Loucy (cell line): ENCODE data around the gene U2AF2.

Source experiments
- H2AFZ ChIP-seq: fragments of 200-600 bp; sonication (generic); 2 replicates; pipeline ENCODE4 v1.6.0; 2016; ENCODE audit warnings: antibody characterized with exemption, mild to moderate bottlenecking, low read length, moderate library complexity
- H3F3A ChIP-seq: fragments of 200-600 bp; 2 replicates; pipeline ENCODE4 v1.6.0; 2016; ENCODE audit warnings: antibody characterized with exemption, low read depth, mild to moderate bottlenecking
- H3K27me3 ChIP-seq: fragments of 200-600 bp; sonication (generic); 2 replicates; pipeline ENCODE4 v1.6.1; 2014; ENCODE audit warnings: low read length, mild to moderate bottlenecking; ENCODE audit not compliant: insufficient read depth, poor library complexity, severe bottlenecking
- H3K36me3 ChIP-seq: fragments of 200-600 bp; sonication (generic); 2 replicates; pipeline ENCODE4 v1.6.1; 2016; ENCODE audit warnings: low read length; ENCODE audit not compliant: insufficient read depth
- H3K4me1 ChIP-seq: fragments of 200-600 bp; sonication (generic); 2 replicates; pipeline ENCODE4 v1.5.1; 2014; ENCODE audit warnings: low read length, mild to moderate bottlenecking; ENCODE audit not compliant: insufficient read depth, poor library complexity, severe bottlenecking
- H3K4me2 ChIP-seq: fragments of 200-600 bp; sonication (generic); 2 replicates; pipeline ENCODE4 v1.6.0; 2014; ENCODE audit warnings: antibody characterized with exemption, low read length, low read depth, mild to moderate bottlenecking; ENCODE audit not compliant: poor library complexity, severe bottlenecking
- H3K4me3 ChIP-seq: fragments of 200-600 bp; sonication (generic); 2 replicates; pipeline ENCODE4 v1.5.1; 2014; ENCODE audit warnings: low read length, mild to moderate bottlenecking, mixed read lengths; ENCODE audit not compliant: poor library complexity, severe bottlenecking
- H3K79me2 ChIP-seq: fragments of 200-600 bp; sonication (generic); 2 replicates; pipeline ENCODE4 v1.6.1; 2014; ENCODE audit warnings: low read length; ENCODE audit not compliant: insufficient read depth
- H3K9ac ChIP-seq: fragments of 200-600 bp; sonication (generic); 2 replicates; pipeline ENCODE4 v1.6.0; 2014; ENCODE audit warnings: mild to moderate bottlenecking, low read depth, low read length, moderate library complexity; ENCODE audit not compliant: poor library complexity, severe bottlenecking
- H3K9me2 ChIP-seq: fragments of 200-600 bp; sonication (generic); replicated peaks from 2 replicates; pipeline ENCODE4 v1.6.1; 2016; ENCODE audit warnings: low read depth, low read length, mixed read lengths
- H3K9me3 ChIP-seq: fragments of 200-600 bp; sonication (generic); 2 replicates; pipeline ENCODE4 v1.6.1; 2014; ENCODE audit warnings: mild to moderate bottlenecking, antibody characterized with exemption, low read length, low read depth; ENCODE audit not compliant: insufficient read depth
- H4K20me1 ChIP-seq: fragments of 200-600 bp; sonication (generic); 2 replicates; pipeline ENCODE4 v1.6.0; 2014; ENCODE audit warnings: antibody characterized with exemption, low read length, mild to moderate bottlenecking; ENCODE audit not compliant: insufficient read depth, poor library complexity, severe bottlenecking
- EZH2phosphoT487 ChIP-seq: fragments of 200-600 bp; IDR thresholded peaks from 2 replicates; pipeline ENCODE4 v1.6.1; 2018; ENCODE audit warnings: antibody characterized with exemption, mild to moderate bottlenecking, moderate library complexity, borderline replicate concordance
- TF ChIP-seq, protein P1 (sequence below): fragments of 200-600 bp; sonication (generic); conservative IDR thresholded peaks from 2 replicates; pipeline ENCODE4 v1.5.1; 2014; ENCODE audit warnings: mild to moderate bottlenecking, antibody characterized with exemption, low read length

The U2AF2 gene

GRCh38 chr19:55693336-55693974, 38.6 kb downstream of the U2AF2 start:
- Histone ChIP-seq H4K20me1 (no peaks in the 10 kb centered on the region), H3K9me3 (no peaks in the 10 kb centered on the region), H3F3A (no peaks in the 10 kb centered on the region)

DNA sequence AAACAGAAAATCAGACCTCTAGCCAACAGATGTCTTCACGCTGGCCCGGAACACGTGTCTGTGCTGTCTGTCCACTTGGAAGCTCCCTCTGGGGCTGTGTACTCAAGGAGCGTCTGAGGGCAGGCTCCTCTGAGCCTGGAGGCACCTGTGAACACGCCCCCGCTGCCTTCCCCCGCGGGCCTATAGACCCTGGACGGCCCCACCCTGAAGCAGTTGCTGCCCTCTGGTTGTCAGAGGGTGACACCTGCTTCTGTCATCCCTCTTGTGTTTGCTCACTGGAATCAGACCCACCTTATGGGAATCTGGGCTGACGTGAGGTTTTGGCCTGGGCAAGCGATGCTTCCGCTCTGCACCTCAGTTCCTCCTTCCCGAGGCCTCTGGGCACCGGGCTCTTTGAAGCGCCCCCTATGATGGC, 39.4 kb downstream of the U2AF2 start:
- no peaks in the 10 kb centered on the region for H3K4me1 ChIP-seq
- H3K9ac ChIP-seq: no peak overlapping the region
- H3K4me3 ChIP-seq: no peak overlapping the region
- no peak overlapping the region for H3K4me2 ChIP-seq
- no peaks in the 10 kb centered on the region for H3K27me3 ChIP-seq
- no peaks in the 10 kb centered on the region for H3K9me3 ChIP-seq
- H3F3A ChIP-seq: no peaks in the 10 kb centered on the region
- TF ChIP-seq, protein P1, sequence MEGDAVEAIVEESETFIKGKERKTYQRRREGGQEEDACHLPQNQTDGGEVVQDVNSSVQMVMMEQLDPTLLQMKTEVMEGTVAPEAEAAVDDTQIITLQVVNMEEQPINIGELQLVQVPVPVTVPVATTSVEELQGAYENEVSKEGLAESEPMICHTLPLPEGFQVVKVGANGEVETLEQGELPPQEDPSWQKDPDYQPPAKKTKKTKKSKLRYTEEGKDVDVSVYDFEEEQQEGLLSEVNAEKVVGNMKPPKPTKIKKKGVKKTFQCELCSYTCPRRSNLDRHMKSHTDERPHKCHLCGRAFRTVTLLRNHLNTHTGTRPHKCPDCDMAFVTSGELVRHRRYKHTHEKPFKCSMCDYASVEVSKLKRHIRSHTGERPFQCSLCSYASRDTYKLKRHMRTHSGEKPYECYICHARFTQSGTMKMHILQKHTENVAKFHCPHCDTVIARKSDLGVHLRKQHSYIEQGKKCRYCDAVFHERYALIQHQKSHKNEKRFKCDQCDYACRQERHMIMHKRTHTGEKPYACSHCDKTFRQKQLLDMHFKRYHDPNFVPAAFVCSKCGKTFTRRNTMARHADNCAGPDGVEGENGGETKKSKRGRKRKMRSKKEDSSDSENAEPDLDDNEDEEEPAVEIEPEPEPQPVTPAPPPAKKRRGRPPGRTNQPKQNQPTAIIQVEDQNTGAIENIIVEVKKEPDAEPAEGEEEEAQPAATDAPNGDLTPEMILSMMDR: no peak
- TF ChIP-seq EZH2phosphoT487: no peak
- no peak overlapping the region for H2AFZ ChIP-seq
- H3K9me2 ChIP-seq: no peaks in the 10 kb centered on the region
- H4K20me1 ChIP-seq: no peaks in the 10 kb centered on the region
- no peaks in the 10 kb centered on the region for H3K79me2 ChIP-seq
- peaks cover 69% of the 10 kb centered on the region; the same call in 1 of the 2 replicates for H3K36me3 ChIP-seq

More at GRCh38 chr19:55693336-55693974, 38.6 kb downstream of the U2AF2 start:
- H3K4me1 ChIP-seq: no peaks in the 10 kb centered on the region
- no peak overlapping the region for H3K9ac ChIP-seq
- no peaks in the 10 kb centered on the region for H3K9me2 ChIP-seq
- TF ChIP-seq EZH2phosphoT487: no peak
- TF ChIP-seq, protein P1: no peak
- peaks cover 74% of the 10 kb centered on the region; the same call in 1 of the 2 replicates for H3K36me3 ChIP-seq
- no peaks in the 10 kb centered on the region for H3K27me3 ChIP-seq
- no peak overlapping the region for H2AFZ ChIP-seq
- H3K79me2 ChIP-seq: no peaks in the 10 kb centered on the region
- no peak overlapping the region for H3K4me2 ChIP-seq
- H3K4me3 ChIP-seq: no peak overlapping the region

DNA sequence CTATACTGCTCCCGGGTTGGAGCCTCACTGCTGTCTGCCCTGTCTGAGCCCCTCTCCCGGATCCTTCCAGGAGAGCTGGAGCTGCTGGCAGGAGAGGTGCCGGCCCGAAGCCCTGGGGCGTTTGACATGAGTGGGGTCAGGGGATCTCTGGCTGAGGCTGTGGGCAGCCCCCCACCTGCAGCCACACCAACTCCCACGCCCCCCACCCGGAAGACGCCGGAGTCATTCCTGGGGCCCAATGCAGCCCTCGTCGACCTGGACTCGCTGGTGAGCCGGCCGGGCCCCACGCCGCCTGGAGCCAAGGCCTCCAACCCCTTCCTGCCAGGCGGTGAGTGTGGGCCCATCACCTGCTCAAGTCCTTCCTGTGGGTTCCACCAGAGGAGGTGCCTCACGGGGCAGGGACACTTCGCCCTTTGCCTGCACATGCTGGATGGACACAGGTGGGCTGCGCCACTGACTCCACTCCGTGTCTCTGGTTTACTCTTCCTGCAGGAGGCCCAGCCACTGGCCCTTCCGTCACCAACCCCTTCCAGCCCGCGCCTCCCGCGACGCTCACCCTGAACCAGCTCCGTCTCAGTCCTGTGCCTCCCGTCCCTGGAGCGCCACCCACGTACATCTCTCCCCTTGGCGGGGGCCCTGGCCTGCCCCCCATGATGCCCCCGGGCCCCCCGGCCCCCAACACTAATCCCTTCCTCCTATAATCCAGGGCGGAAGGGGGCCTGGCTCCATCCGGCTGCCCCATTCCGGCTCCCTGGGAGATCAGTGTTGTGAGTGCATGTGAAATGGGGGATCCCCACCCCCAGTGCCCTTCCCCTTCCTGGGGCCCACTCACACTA, 40.0 kb downstream of the U2AF2 start:
- H4K20me1 ChIP-seq: no peaks in the 10 kb centered on the region
- no peak overlapping the region for H3K9ac ChIP-seq

More for the DNA sequence above, 40.0 kb downstream of the U2AF2 start:
- no peaks in the 10 kb centered on the region for H3K9me2 ChIP-seq
- no peak overlapping the region for H3K4me3 ChIP-seq
- no peaks in the 10 kb centered on the region for H3K27me3 ChIP-seq
- no peak overlapping the region for H2AFZ ChIP-seq
- H3K4me2 ChIP-seq: no peak overlapping the region
- H3F3A ChIP-seq: no peaks in the 10 kb centered on the region
- no peaks in the 10 kb centered on the region for H3K79me2 ChIP-seq
- TF ChIP-seq EZH2phosphoT487: no peak
- TF ChIP-seq, protein P1: no peak
- H3K4me1 ChIP-seq: no peaks in the 10 kb centered on the region
- peaks cover 66% of the 10 kb centered on the region; the same call in 1 of the 2 replicates for H3K36me3 ChIP-seq
- no peaks in the 10 kb centered on the region for H3K9me3 ChIP-seq
